Smooth muscle cell (in vitro differentiated cells): ENCODE data around the gene VPS11. TPM values are rescaled to one million over a fixed set of nuclear protein-coding genes. Genes with fewer than 3 reads are reported as not detected.
A peak's percentile ranks its signal among the peaks of the same experiment; 100 is the strongest.

Experiments used
- DNase-seq: peaks from one replicate; lab custom pipeline; 2025; ENCODE audit not compliant: unreplicated experiment; lab: John Stamatoyannopoulos, UW
- H2AFZ ChIP-seq: fragments of 200-600 bp; sonication (generic); 2 replicates; pipeline ENCODE4 v1.6.0; 2016; ENCODE audit warnings: antibody characterized with exemption, low read depth, mild to moderate bottlenecking
- H3F3A ChIP-seq: fragments of 200-600 bp; sonication (generic); 2 replicates; pipeline ENCODE4 v1.6.0; 2017; ENCODE audit warnings: antibody characterized with exemption, low read depth
- H3K27ac ChIP-seq: fragments of 200-600 bp; sonication (generic); 2 replicates; pipeline ENCODE4 v1.5.1; 2016; ENCODE audit warnings: low read depth, mild to moderate bottlenecking
- H3K27me3 ChIP-seq: fragments of 200-600 bp; sonication (generic); 2 replicates; pipeline ENCODE4 v1.6.1; 2016; ENCODE audit warnings: low read depth, mild to moderate bottlenecking
- H3K36me3 ChIP-seq: fragments of 200-600 bp; sonication (generic); 2 replicates; pipeline ENCODE4 v1.5.1; 2016; ENCODE audit warnings: low read depth
- H3K4me1 ChIP-seq: fragments of 200-600 bp; sonication (generic); 2 replicates; pipeline ENCODE4 v1.5.1; 2016; ENCODE audit warnings: low read depth
- H3K4me2 ChIP-seq: fragments of 200-600 bp; sonication (generic); 2 replicates; pipeline ENCODE4 v1.6.0; 2016; ENCODE audit warnings: mild to moderate bottlenecking
- H3K4me3 ChIP-seq: fragments of 200-600 bp; sonication (generic); 2 replicates; pipeline ENCODE4 v1.5.1; 2016; ENCODE audit warnings: mild to moderate bottlenecking
- H3K79me2 ChIP-seq: fragments of 200-600 bp; sonication (generic); 2 replicates; pipeline ENCODE4 v1.6.0; 2016; ENCODE audit warnings: low read depth, mild to moderate bottlenecking
- H3K9ac ChIP-seq: fragments of 200-600 bp; sonication (generic); 2 replicates; pipeline ENCODE4 v1.6.0; 2016; ENCODE audit warnings: low read depth
- H3K9me3 ChIP-seq: fragments of 200-600 bp; sonication (generic); replicated peaks from 2 replicates; pipeline ENCODE4 v1.5.1; 2016; ENCODE audit warnings: low read depth
- H4K20me1 ChIP-seq: fragments of 200-600 bp; sonication (generic); 2 replicates; pipeline ENCODE4 v1.6.0; 2016; ENCODE audit warnings: low read depth
- CTCF ChIP-seq: fragments of 200-600 bp; sonication (generic); IDR thresholded peaks from 2 replicates; pipeline ENCODE4 v1.5.1; 2017; ENCODE audit warnings: borderline replicate concordance, mild to moderate bottlenecking, antibody characterized with exemption; ENCODE audit not compliant: insufficient read depth, poor library complexity, severe bottlenecking
- WGBS: methylation state at CpG from one replicate; pipeline ENCODE4 v1.1.7; 2016; ENCODE audit warnings: low lambda C conversion rate; 5-methylcytosine and 5-hydroxymethylcytosine counted together
- polyA plus RNA-seq: library from polyadenylated mRNA; unstranded; fragments of >200 nt; fragmentation: Nextera tagmentation; extraction: Ambion mirVana; gene quantifications from 2 replicates; pipeline ENCODE4 v1.2.1, GENCODE V29; 2016
- total RNA-seq: library from RNA; depleted of rRNA; stranded (reverse); fragments of >200 nt; gene quantifications from 2 replicates; pipeline ENCODE4 v1.2.3, GENCODE V29; 2014

Gene VPS11
- total and polyA plus RNA-seq, 2 experiments from 2014 or later: 33.1 to 33.8 TPM

- H3F3A ChIP-seq: no peaks in the 10 kb centered on the region
- H3K9me3 ChIP-seq: no peaks in the 10 kb centered on the region
- peaks cover 10% of the 10 kb centered on the region for H3K36me3 ChIP-seq
- peaks cover 14% of the 10 kb centered on the region for H4K20me1 ChIP-seq
- peaks cover 15% of the 10 kb centered on the region for H3K4me1 ChIP-seq
- DNase-seq: no peak
- no peaks in the 10 kb centered on the region for H3K27me3 ChIP-seq
- no peak overlapping the region for H2AFZ ChIP-seq
- no peak overlapping the region for H3K9ac ChIP-seq
- H3K27ac ChIP-seq: no peak overlapping the region
- no peak overlapping the region for H3K4me3 ChIP-seq
- H3K4me2 ChIP-seq: no peak overlapping the region
- H3K79me2 ChIP-seq: peaks cover 21% of the 10 kb centered on the region
- no peak for TF ChIP-seq CTCF
- WGBS: 98% methylated on average over 10 of the region's 10 CpGs
These were observed 13.2 kb upstream of the VPS11 start for GRCh38 chr11:119054418-119054817.

- Histone ChIP-seq H3K4me1 (peaks cover 15% of the 10 kb centered on the region), H3K36me3 (peaks cover 2% of the 10 kb centered on the region), H3K27me3 (no peaks in the 10 kb centered on the region), H3F3A (no peaks in the 10 kb centered on the region), H2AFZ (no peak overlapping the region), H3K9ac (peak overlapping the region; percentile 95), H3K9me3 (no peaks in the 10 kb centered on the region), H3K4me3 (peak overlapping the region; percentile 68), H3K4me2 (peak overlapping the region; percentile 97), H3K79me2 (peaks cover 25% of the 10 kb centered on the region), H4K20me1 (peaks cover 14% of the 10 kb centered on the region), H3K27ac (peak overlapping the region; percentile 65)
- 66% methylated on average over 6 of the region's 6 CpGs for WGBS
- no peak for DNase-seq
- TF ChIP-seq CTCF: peak; percentile 9
These were observed 11.7 kb upstream of the VPS11 start for GRCh38 chr11:119055901-119056300.

DNA sequence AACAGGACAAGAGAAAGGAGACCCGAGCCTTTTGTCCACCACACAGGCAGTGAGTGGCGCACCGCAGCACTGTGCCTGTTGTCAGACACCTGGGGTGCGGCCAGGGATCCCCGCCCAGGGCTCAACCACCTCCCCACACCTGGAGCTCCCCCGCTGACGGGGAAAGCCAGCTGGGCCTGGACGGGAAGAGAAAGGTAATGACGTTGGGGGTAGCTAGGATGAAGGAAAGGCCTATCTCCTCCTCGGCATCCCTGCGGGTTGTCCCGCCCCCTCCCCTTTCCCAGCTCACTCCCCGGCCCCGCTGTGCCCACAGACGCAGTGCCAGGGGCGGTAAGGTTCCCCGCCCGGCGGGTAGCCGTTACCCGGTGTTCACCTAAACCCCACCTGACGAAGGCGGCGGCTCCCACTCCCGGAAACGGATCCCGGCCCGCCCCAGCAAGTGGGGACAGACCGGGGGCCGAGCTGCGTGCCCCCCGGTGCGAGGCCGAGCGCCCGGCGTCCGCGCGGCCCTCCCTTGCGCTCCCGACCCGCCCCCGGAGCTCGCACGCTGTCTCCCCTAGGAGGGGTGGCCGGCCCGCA, 11.1 kb upstream of the VPS11 start:
- Histone ChIP-seq H3K4me3 (peak overlapping the region; percentile 68), H3K79me2 (peaks cover 25% of the 10 kb centered on the region), H3F3A (no peaks in the 10 kb centered on the region), H4K20me1 (peaks cover 14% of the 10 kb centered on the region), H2AFZ (peak overlapping the region; percentile 59), H3K4me1 (peaks cover 15% of the 10 kb centered on the region), H3K27me3 (no peaks in the 10 kb centered on the region), H3K36me3 (no peaks in the 10 kb centered on the region), H3K27ac (peak overlapping the region; percentile 65), H3K9ac (peak overlapping the region; percentile 95), H3K9me3 (no peaks in the 10 kb centered on the region), H3K4me2 (peak overlapping the region; percentile 97)
- peak; percentile 5 for TF ChIP-seq CTCF
- DNase-seq: no peak
- WGBS: under 1% methylated on average over 13 of the region's 48 CpGs
